ENCODE measurements around the gene TRIM56. TPM values are rescaled to one million over a fixed set of nuclear protein-coding genes. Genes with fewer than 3 reads are reported as not detected.
A peak's percentile ranks its signal among the peaks of the same experiment; 100 is the strongest.
"Not testable (repeated sequence)": the region's sequence is repeated elsewhere in the genome, so short reads cannot be mapped to it uniquely, and the experiment has no call there.

Gene TRIM56
- total RNA-seq, 1 experiment from 2014 or later = 11.9 TPM

DNA sequence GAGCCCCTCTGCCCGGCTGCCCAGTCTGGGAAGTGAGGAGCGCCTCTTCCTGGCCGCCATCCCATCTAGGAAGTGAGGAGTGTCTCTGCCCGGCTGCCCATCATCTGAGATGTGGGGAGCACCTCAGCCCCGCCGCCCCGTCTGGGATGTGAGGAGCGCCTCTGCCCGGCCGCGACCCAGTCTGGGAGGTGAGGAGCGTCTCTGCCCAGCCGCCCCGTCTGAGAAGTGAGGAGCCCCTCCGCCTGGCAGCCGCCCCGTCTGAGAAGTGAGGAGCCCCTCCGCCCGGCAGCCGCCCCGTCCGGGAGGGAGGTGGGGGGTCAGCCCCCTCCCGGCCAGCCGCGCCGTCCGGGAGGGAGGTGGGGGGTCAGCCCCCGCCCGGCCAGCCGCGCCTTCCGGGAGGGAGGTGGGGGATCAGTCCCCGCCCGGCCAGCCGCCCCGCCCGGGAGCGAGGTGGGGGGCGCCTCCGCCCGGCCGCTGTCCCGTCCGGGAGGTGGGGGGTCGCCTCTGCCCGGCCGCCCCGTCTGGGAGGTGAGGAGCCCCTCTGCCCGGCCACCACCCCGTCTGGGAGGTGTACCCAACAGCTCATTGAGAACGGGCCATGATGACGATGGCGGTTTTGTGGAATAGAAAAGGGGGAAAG lies 7.1 kb downstream of the TRIM56 start:
- not testable (repeated sequence) for DNase-seq (ENCODE audit: low read depth)

GRCh38 chr7:101093906-101094305 lies 8.6 kb downstream of the TRIM56 start:
- peak; percentile 86 for DNase-seq (ENCODE audit: low read depth)

DNA sequence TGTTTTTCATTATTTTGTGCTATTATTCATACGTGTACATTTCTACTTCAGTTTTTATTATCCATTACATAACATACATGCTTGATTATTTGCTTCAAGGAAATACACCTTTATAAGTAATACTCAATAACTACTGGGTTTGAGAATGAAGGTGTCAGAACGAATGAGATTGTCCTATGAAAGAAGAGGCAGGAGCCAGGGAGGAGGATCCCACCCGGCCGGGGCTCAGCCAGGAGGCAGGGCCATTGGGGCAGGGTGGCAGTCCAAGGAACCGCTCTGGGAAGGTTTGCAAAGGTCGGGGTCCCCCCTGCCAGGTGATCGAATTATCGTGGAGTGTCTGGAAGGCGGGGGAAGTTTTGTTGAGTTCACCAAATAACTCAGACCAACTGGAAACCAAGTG lies 9.1 kb downstream of the TRIM56 start:
- DNase-seq (ENCODE audit: low read depth) = no peak

DNA sequence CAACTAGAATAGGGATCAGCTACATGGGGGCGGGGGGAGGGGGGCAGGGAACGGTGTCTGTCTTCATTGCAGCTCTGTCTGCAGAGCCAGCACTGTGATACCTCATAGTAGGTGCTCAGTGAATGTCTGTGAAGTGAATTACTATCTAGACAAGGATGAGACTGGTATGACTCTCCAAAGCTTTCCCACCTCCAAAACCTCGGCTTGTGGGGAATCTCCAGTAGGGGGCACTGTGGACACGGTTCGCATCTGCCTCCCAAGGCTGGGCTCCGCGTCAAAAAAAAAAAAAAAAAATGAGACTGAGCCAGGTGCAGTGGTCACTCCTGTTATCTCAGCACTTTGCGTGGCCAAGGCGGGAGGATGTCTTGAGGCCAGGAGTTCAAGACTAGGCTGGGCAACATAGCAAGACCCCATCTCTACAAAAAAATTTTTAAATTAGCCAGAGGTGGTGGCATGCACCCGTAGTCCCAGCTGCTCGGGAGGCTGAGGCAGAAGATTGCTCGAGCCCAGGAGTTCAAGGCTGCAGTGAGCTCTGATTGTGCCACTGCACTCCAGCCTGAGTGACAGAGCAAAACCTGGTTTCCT lies 9.6 kb downstream of the TRIM56 start:
- DNase-seq (ENCODE audit: low read depth) = peak; percentile 62

- DNase-seq (ENCODE audit: low read depth) = no peak
Observed at GRCh38 chr7:101096331-101096956, 11.2 kb downstream of the TRIM56 start.

DNA sequence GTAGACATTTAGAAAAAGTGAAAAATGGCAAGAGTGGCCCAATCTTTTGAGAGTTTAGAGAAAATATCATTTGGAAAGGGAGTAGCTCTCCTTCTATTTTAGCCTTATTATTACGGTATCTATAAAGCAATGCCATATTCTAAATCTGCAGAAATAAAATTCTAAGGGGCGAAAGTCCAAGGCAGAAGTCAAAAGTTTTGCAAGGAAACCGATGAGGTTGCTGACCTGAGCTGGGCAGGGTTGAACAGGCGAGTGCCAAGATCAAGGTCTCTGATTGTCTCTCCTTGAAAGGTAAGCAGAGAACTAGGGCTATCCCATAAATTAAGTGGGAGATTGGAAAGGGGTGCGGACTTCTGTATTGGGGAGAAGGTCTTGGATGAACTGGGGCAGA lies 11.7 kb downstream of the TRIM56 start:
- no peak for DNase-seq (ENCODE audit: low read depth)

GRCh38 chr7:101097561-101097960 lies 12.3 kb downstream of the TRIM56 start:
- DNase-seq (ENCODE audit: low read depth) = no peak

GRCh38 chr7:101099969-101100781 lies 14.9 kb downstream of the TRIM56 start:
- peak; percentile 99 for DNase-seq (ENCODE audit: low read depth)

DNA sequence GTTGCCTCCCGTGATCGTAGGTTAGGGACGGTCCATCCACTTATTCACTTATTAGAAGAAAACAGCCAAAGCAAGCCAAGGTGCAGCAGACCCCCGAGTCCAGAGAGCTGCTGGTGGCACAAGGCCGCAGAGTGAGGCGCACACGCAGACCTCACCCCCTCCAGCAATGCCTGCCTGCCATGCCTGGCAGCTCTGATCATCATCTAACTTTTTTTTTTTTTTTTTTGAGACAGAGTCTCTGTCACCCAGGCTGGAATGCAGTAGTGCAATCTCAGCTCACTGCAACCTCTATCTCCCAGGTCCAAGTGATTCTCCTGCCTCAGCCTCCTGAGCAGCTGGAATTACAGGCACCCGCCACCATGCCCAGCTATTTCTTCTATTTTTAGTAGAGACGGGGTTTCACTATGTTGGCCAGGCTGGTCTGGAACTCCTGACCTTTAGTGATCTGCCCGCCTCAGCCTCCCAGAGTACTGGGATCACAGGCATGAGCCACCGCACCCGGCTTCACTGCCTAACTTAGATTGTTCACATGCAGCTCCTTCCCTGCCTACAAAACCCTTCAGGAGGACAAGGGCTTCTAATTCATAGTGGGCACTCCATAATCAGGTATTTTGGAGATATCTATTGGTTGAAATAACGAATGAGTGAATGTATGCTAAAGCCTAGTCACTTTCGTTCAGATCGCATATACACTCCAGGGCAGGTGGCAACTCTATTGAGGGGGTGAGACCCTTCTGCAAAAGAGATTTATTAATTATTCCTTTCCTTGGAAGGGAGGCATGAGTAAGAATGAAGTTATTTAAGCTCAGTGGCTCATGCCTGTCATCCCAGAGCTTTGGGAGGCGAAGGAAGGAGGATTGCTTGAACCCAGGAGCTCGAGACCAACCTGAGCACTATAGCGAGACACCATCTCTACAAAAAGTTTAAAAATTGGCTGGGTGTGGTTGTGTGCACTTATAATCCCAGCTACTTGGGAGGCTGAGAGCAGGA lies 15.9 kb downstream of the TRIM56 start:
- peak; percentile 50 for DNase-seq (ENCODE audit: low read depth)

GRCh38 chr7:101102026-101102425 lies 16.7 kb downstream of the TRIM56 start:
- DNase-seq (ENCODE audit: low read depth) = no peak

- not testable (repeated sequence) for DNase-seq (ENCODE audit: low read depth)
Observed at GRCh38 chr7:101103701-101104100, 18.4 kb downstream of the TRIM56 start.

DNA sequence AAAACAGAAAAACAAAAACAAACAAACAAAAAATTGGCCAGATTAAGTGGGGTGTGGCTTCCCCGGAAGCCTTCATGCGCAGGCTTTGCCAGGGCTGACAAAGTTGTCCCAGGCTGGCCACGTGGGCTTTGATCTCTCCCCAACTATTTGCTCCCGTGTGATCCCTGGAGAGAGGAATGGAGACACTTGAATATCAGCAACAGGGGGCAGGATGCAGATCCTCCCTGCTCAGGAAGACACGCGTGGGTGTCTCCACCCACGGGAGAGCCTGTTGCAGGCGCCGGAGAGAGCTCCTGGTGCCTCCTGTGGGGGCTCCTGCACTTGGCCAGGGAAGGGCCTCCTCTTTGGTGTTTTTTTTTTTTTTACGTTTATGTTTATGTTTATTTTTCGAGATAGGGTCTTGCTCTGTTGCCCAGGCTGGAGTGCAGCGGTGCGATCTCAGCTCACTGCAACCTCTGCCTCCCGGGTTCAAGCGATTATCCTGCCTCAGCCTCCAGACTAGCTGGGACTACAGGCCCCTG lies 19.0 kb downstream of the TRIM56 start:
- no peak for DNase-seq (ENCODE audit: low read depth)

DNA sequence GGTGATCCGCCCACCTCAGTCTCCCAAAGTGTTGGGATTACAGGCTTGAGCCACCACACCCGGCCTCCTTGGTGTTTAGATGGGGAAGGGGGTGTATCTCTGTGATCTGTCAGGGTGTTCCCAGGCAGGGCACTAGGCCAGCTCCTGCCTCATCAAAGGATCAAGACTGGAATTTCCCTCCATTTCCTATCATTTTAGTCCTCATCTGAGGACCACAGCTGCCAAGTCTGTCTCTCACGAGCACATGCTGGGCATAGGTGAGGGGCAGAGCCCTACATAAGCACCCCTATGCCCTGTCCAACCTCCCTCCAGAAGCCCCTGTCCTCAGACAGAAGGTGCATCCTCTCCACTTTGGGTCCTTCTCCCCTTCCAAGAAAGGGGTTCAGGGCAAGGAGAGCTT lies 19.5 kb downstream of the TRIM56 start:
- DNase-seq (ENCODE audit: low read depth) = no peak

DNA sequence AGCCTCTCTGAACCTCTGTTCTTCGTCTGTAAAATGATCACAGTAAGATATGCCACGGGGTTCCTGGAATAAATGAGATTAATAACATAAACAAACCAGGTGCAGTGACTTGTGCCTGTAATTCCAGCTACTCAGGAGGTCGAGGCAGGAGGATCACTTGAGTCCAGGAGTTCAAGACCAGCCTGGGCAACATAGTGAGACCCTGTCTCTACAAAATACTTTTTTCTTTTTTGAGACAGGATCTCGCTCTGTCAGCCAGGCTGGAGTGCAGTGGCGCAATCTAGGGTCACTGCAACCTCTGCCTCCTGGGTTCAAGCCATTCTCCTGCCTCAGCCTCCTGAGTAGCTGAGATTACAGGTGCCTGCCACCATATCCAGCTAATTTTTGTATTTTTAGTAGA lies 20.0 kb downstream of the TRIM56 start:
- DNase-seq (ENCODE audit: low read depth) = not testable (repeated sequence)

- no peak for DNase-seq (ENCODE audit: low read depth)
Observed at GRCh38 chr7:101106386-101106785, 21.1 kb downstream of the TRIM56 start.

DNA sequence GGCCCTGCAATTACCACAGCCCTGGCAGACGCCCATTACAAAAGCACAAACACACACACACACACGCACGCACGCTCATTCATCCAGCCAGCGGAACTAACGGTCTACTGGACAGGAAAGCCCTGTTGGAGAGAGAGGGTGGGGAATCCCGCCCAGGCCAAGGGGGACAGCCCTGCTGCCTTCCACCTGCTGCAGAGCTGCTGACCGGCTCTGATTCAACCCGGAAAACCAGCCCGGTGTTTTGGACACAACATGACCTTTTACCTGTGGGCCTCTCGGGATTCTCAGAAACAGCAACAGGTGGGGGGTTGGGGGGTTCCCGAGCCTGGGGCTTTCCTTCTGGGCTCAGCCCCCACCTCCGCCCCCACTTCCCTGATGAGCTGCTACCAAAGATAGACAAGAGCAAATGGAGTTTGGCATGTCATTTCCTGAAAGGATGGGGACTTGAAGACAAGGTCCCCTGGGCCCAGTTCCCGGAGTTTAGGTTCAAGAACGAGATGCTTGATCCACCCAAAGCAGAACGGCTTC lies 23.1 kb downstream of the TRIM56 start:
- peak; percentile 84 for DNase-seq (ENCODE audit: low read depth)

DNA sequence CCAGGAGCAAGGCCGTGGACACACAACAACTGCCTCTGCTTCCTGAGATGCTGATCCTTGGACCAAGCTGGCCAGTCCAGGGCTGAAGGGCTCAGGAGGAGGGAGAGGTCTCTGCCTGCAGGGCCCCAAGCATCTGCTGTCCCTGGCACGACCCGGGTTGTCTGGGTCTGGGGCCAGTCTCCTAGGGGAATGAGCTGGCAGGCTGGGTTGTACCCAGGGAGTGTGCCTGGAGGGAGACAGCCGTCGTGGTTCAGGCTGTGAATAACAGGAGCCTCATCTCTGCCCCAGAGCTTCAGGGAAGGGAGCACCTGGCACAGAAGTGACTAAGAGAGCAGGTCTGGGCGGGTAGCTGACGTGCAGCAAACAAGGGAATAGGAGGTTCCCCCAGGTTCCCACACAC lies 23.7 kb downstream of the TRIM56 start:
- peak; percentile 92 for DNase-seq (ENCODE audit: low read depth)

DNA sequence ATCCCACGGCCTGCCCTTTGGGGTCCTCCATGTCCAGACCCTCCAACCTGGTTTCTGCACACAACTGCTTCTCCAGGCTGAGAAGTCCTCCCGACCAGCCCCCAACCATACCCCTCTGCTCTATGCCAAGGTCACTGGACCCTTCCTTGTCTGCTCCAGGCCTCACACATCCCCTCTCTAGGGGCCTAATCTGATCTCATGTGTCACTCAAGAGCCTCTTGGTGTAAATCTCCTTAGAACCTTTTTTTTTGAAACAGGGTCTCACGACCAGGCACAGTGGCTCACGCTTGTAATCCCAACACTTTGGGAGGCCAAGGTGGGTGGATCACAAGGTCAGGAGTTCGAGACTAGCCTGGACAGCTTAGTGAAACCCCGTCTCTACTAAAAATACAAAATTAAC lies 24.1 kb downstream of the TRIM56 start:
- no peak for DNase-seq (ENCODE audit: low read depth)

DNA sequence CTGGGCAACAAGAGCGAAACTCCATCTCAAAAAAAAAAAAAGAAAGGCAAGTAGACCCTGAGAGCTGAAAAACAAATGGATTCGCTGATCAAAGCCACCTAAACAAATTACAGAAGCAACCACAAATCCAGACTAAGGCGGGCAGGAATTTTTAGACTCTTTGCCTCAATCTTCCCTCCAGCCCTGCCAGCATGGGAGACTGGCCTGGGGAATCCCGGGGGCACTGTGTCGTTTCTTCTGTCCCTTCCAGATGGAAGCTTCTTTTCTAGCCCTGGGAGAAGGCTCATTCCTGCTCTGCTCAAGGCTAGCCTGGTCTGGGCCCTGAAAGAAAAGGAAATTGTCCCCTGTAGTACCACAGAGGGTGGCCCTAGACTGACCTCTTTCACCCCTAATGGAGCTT lies 26.0 kb downstream of the TRIM56 start:
- no peak for DNase-seq (ENCODE audit: low read depth)

GRCh38 chr7:101112233-101112632 lies 27.0 kb downstream of the TRIM56 start:
- DNase-seq (ENCODE audit: low read depth) = no peak

DNA sequence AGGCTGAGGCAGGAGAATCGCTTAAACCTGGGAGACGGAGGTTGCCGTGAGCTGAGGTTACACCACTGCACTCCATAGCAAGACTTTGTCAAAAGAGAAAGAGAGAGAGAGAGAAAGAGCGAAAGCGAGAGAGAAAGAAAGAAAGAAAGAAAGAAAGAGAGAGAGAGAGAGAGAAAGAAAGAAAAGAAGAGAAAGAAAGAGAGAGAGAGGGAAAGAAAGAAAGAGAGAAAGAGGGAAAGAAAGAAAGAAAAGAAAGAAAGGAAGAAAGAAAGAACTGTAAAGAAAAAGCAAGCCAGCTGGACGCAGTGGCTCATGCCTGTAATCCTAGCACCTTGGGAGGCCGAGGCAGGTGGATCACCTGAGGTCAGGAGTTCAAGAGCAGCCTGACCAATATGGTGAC lies 27.9 kb downstream of the TRIM56 start:
- not testable (repeated sequence) for DNase-seq (ENCODE audit: low read depth)

Data from M059J (cell line).